GM23338 (cell line): ENCODE data around the gene CTNNBIP1. TPM values are rescaled to one million over a fixed set of nuclear protein-coding genes. Genes with fewer than 3 reads are reported as not detected.

ENCODE experiments used
- ATAC-seq: fragments of 200-7000 bp; cut with Tn5 transposase; 3 replicates; pipeline ENCODE4 v1.9.1; 2020
- DNase-seq: peaks from one replicate; pipeline ENCODE4 v3.0.0-alpha.2; 2015; ENCODE audit warnings: low spot score
- H2AFZ ChIP-seq: fragments of 200-600 bp; sonication (generic); 2 replicates; pipeline ENCODE4 v1.8.0; 2016; ENCODE audit warnings: antibody characterized with exemption, mild to moderate bottlenecking, moderate library complexity
- H3F3A ChIP-seq: fragments of 200-600 bp; sonication (generic); replicated peaks from 2 replicates; pipeline ENCODE4 v1.8.0; 2017; ENCODE audit warnings: antibody characterized with exemption, mixed run types, low read depth
- H3K27ac ChIP-seq: fragments of 200-600 bp; sonication (generic); 2 replicates; pipeline ENCODE4 v1.6.1; 2016; ENCODE audit warnings: low read depth
- H3K27me3 ChIP-seq: fragments of 200-600 bp; sonication (generic); 2 replicates; pipeline ENCODE4 v1.8.0; 2016; ENCODE audit warnings: mild to moderate bottlenecking, mixed run types, moderate library complexity; ENCODE audit not compliant: insufficient read depth
- H3K36me3 ChIP-seq: fragments of 200-600 bp; sonication (generic); 2 replicates; pipeline ENCODE4 v1.8.0; 2016; ENCODE audit warnings: mild to moderate bottlenecking; ENCODE audit not compliant: insufficient read depth
- H3K4me1 ChIP-seq: fragments of 200-600 bp; sonication (generic); 2 replicates; pipeline ENCODE4 v1.8.0; 2016; ENCODE audit warnings: mild to moderate bottlenecking, moderate library complexity; ENCODE audit not compliant: insufficient read depth
- H3K4me2 ChIP-seq: fragments of 200-600 bp; sonication (generic); 2 replicates; pipeline ENCODE4 v1.7.1; 2017; ENCODE audit warnings: mixed run types
- H3K4me3 ChIP-seq: fragments of 200-600 bp; sonication (generic); 2 replicates; pipeline ENCODE4 v1.6.1; 2016; ENCODE audit warnings: mixed run types
- H3K79me2 ChIP-seq: fragments of 200-600 bp; sonication (generic); replicated peaks from 2 replicates; pipeline ENCODE4 v1.8.0; 2017; ENCODE audit warnings: mild to moderate bottlenecking; ENCODE audit not compliant: insufficient read depth
- H3K9me2 ChIP-seq: fragments of 200-600 bp; sonication (generic); 2 replicates; pipeline ENCODE4 v1.8.0; 2017; ENCODE audit not compliant: insufficient read depth
- H4K20me1 ChIP-seq: fragments of 200-600 bp; sonication (generic); replicated peaks from 2 replicates; pipeline ENCODE4 v1.8.0; 2017; ENCODE audit warnings: mild to moderate bottlenecking; ENCODE audit not compliant: insufficient read depth
- H3K27ac Mint-ChIP-seq: 2 replicates; pipeline ENCODE4 v1.8.0; 2020; ENCODE audit warnings: inconsistent platforms, mild to moderate bottlenecking, moderate library complexity, mixed read lengths
- H3K27me3 Mint-ChIP-seq: 3 replicates; pipeline ENCODE4 v1.8.0; 2022; ENCODE audit warnings: low read depth, mild to moderate bottlenecking, moderate library complexity, mixed read lengths, inconsistent platforms; ENCODE audit not compliant: insufficient read depth, poor library complexity
- H3K36me3 Mint-ChIP-seq: 3 replicates; pipeline ENCODE4 v1.8.0; 2021; ENCODE audit warnings: low read depth, mild to moderate bottlenecking, inconsistent platforms, moderate library complexity, mixed read lengths
- H3K4me1 Mint-ChIP-seq: 3 replicates; pipeline ENCODE4 v1.8.0; 2020; ENCODE audit warnings: mild to moderate bottlenecking, inconsistent platforms, mixed read lengths
- H3K4me3 Mint-ChIP-seq: 3 replicates; pipeline ENCODE4 v1.8.0; 2021; ENCODE audit warnings: moderate library complexity, mild to moderate bottlenecking, inconsistent platforms, mixed read lengths
- H3K9me3 Mint-ChIP-seq: 3 replicates; pipeline ENCODE4 v1.8.0; 2020; ENCODE audit warnings: moderate library complexity, mild to moderate bottlenecking, inconsistent platforms, mixed read lengths
- CREB1 ChIP-seq: fragments of 250-450 bp; sonication (Bioruptor Pico); IDR thresholded peaks from 2 replicates; pipeline ENCODE4 v1.5.0; 2020; ENCODE audit warnings: low read depth, mild to moderate bottlenecking, moderate library complexity
- EZH2 ChIP-seq: fragments of 200-600 bp; sonication (generic); IDR thresholded peaks from one replicate; pipeline ENCODE4 v1.8.0; 2017; ENCODE audit warnings: antibody characterized with exemption, mild to moderate bottlenecking, low read depth; ENCODE audit not compliant: unreplicated experiment
- EZH2phosphoT487 ChIP-seq: fragments of 200-600 bp; sonication (generic); IDR thresholded peaks from one replicate; pipeline ENCODE4 v1.8.1; 2018; ENCODE audit warnings: antibody characterized with exemption; ENCODE audit not compliant: unreplicated experiment
- JUNB ChIP-seq: IDR thresholded peaks from one replicate; pipeline ENCODE4 v1.6.1; 2016; ENCODE audit warnings: antibody characterized with exemption; ENCODE audit not compliant: unreplicated experiment
- NANOG ChIP-seq: IDR thresholded peaks from 2 replicates; pipeline ENCODE4 v1.6.1; 2016; ENCODE audit warnings: antibody characterized with exemption, borderline replicate concordance
- POLR2AphosphoS5 ChIP-seq: IDR thresholded peaks from 2 replicates; pipeline ENCODE4 v1.6.1; 2016; ENCODE audit warnings: antibody characterized with exemption, low read depth
- REST ChIP-seq: IDR thresholded peaks from one replicate; pipeline ENCODE4 v1.6.1; 2018; ENCODE audit warnings: antibody characterized with exemption; ENCODE audit not compliant: unreplicated experiment
- STAT1 ChIP-seq: IDR thresholded peaks from one replicate; pipeline ENCODE4 v1.6.1; 2016; ENCODE audit warnings: antibody characterized with exemption; ENCODE audit not compliant: unreplicated experiment
- polyA plus RNA-seq: library from polyadenylated mRNA; unstranded; fragments of >200 nt; fragmentation: Nextera tagmentation; extraction: Ambion mirVana; gene quantifications from 2 replicates; pipeline ENCODE4 v1.2.1, GENCODE V29; 2016
- total RNA-seq: library from RNA; depleted of rRNA; stranded (reverse); fragments of >200 nt; shearing (Covaris generic); gene quantifications from 2 replicates; pipeline ENCODE4 v1.2.3, GENCODE V29; 2014
- TF ChIP-seq, protein P1 (sequence below), 2 experiments: fragments of 200-600 bp in 1 of 2; sonication (generic) in 1 of 2; conservative IDR thresholded peaks; 2 replicates each; pipeline versions ENCODE4 v1.5.1 to v1.6.1; 2016 to 2017; ENCODE audit warnings: antibody characterized with exemption in 2 of 2, low read depth in 2 of 2, mild to moderate bottlenecking in 2 of 2, moderate library complexity in 1 of 2
- TF ChIP-seq, protein P2 (sequence below): IDR thresholded peaks from 2 replicates; pipeline ENCODE4 v1.6.1; 2016; ENCODE audit warnings: antibody characterized with exemption

CTNNBIP1 gene
- total and polyA plus RNA-seq, 2 experiments from 2014 or later: 30.3 to 55.1 TPM

GRCh38 chr1:9844756-9845155 is 65.3 kb downstream of the CTNNBIP1 start:
- Histone ChIP-seq H3K4me3 (no peak overlapping the region), H2AFZ (no peak overlapping the region), H3K27me3 (no peaks in the 10 kb centered on the region), H3K4me1 (peaks cover 14% of the 10 kb centered on the region), H3K27ac (no peak overlapping the region), H3K4me2 (no peak overlapping the region), H3K79me2 (no peaks in the 10 kb centered on the region), H3F3A (peaks cover 5% of the 10 kb centered on the region; the same call in 1 of the 2 replicates), H3K36me3 (no peaks in the 10 kb centered on the region), H3K9me2 (no peaks in the 10 kb centered on the region), H4K20me1 (no peaks in the 10 kb centered on the region)
- H3K9me3 Mint-ChIP-seq: 0 out of 3 replicates have a peak, but pooled peaks cover 2% of the 10 kb centered on the region
- DNase-seq: no peak
- no peak for ATAC-seq
- TF ChIP-seq EZH2 (no peak), REST (no peak), EZH2phosphoT487 (no peak), NANOG (no peak), JUNB (no peak)
- TF ChIP-seq, protein P1, sequence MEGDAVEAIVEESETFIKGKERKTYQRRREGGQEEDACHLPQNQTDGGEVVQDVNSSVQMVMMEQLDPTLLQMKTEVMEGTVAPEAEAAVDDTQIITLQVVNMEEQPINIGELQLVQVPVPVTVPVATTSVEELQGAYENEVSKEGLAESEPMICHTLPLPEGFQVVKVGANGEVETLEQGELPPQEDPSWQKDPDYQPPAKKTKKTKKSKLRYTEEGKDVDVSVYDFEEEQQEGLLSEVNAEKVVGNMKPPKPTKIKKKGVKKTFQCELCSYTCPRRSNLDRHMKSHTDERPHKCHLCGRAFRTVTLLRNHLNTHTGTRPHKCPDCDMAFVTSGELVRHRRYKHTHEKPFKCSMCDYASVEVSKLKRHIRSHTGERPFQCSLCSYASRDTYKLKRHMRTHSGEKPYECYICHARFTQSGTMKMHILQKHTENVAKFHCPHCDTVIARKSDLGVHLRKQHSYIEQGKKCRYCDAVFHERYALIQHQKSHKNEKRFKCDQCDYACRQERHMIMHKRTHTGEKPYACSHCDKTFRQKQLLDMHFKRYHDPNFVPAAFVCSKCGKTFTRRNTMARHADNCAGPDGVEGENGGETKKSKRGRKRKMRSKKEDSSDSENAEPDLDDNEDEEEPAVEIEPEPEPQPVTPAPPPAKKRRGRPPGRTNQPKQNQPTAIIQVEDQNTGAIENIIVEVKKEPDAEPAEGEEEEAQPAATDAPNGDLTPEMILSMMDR (conservative IDR thresholded peaks at IDR 0.05; ENCODE audit: low read depth in 2 of 2): no peak
- H3K4me3 Mint-ChIP-seq: no peak overlapping the region
- no peak overlapping the region for H3K27ac Mint-ChIP-seq
- H3K4me1 Mint-ChIP-seq: peaks cover 26% of the 10 kb centered on the region
- no peaks in the 10 kb centered on the region; the same call in 2 of the 3 replicates for H3K36me3 Mint-ChIP-seq
- peaks cover 6% of the 10 kb centered on the region for H3K27me3 Mint-ChIP-seq

GRCh38 chr1:9844106-9844505 is 66.0 kb downstream of the CTNNBIP1 start:
- Mint-ChIP-seq H3K36me3 (no peaks in the 10 kb centered on the region; the same call in 2 of the 3 replicates), H3K4me1 (peaks cover 26% of the 10 kb centered on the region), H3K27ac (no peak overlapping the region), H3K9me3 (0 out of 3 replicates have a peak, but pooled peaks cover 2% of the 10 kb centered on the region), H3K27me3 (peaks cover 6% of the 10 kb centered on the region), H3K4me3 (no peak overlapping the region)
- DNase-seq (no peak), ATAC-seq (no peak)
- H3K4me3 ChIP-seq: no peak overlapping the region
- no peak overlapping the region for H3K27ac ChIP-seq
- no peaks in the 10 kb centered on the region for H3K36me3 ChIP-seq
- H3K79me2 ChIP-seq: no peaks in the 10 kb centered on the region
- H4K20me1 ChIP-seq: no peaks in the 10 kb centered on the region
- no peaks in the 10 kb centered on the region for H3K9me2 ChIP-seq
- peaks cover 14% of the 10 kb centered on the region for H3K4me1 ChIP-seq
- H2AFZ ChIP-seq: no peak overlapping the region
- no peaks in the 10 kb centered on the region for H3K27me3 ChIP-seq
- peaks cover 3% of the 10 kb centered on the region; the same call in 1 of the 2 replicates for H3F3A ChIP-seq
- H3K4me2 ChIP-seq: no peak overlapping the region
- TF ChIP-seq, protein P2, sequence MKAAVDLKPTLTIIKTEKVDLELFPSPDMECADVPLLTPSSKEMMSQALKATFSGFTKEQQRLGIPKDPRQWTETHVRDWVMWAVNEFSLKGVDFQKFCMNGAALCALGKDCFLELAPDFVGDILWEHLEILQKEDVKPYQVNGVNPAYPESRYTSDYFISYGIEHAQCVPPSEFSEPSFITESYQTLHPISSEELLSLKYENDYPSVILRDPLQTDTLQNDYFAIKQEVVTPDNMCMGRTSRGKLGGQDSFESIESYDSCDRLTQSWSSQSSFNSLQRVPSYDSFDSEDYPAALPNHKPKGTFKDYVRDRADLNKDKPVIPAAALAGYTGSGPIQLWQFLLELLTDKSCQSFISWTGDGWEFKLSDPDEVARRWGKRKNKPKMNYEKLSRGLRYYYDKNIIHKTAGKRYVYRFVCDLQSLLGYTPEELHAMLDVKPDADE: no peak
- no peak for TF ChIP-seq EZH2
- TF ChIP-seq POLR2AphosphoS5: no peak
- no peak for TF ChIP-seq EZH2phosphoT487
- no peak for TF ChIP-seq JUNB
- TF ChIP-seq STAT1: no peak
- no peak for TF ChIP-seq CREB1
- TF ChIP-seq NANOG: no peak
